AG04450 (cell line): ENCODE results near the gene IP6K1. TPM values are rescaled to one million over a fixed set of nuclear protein-coding genes. Genes with fewer than 3 reads are reported as not detected.

ENCODE experiments used
- CTCF ChIA-PET: fragments of 300-600, 350-600 bp; formaldehyde crosslinking; extraction: SDS; loops from one replicate; lab custom pipeline; 2022; ENCODE audit warnings: antibody characterized with exemption, inconsistent platforms; lab: Charles Lee
- POLR2A ChIA-PET: fragments of 350-600 bp; formaldehyde crosslinking; extraction: SDS; loops from one replicate; lab custom pipeline; 2021; ENCODE audit warnings: antibody characterized with exemption, inconsistent platforms; lab: Yijun Ruan, JAX
- DNase-seq: peaks from one replicate; pipeline ENCODE4 v3.0.0-alpha.2; 2011; ENCODE audit warnings: low read depth, low spot score
- H3K27ac ChIP-seq: one replicate; pipeline ENCODE4 v1.5.1; 2012; ENCODE audit warnings: low read depth, low read length, control low read depth
- H3K27me3 ChIP-seq: one replicate; pipeline ENCODE4 v1.6.0; 2012; ENCODE audit warnings: low read length; ENCODE audit not compliant: control insufficient read depth, insufficient read depth
- H3K4me3 ChIP-seq: 2 replicates; pipeline ENCODE4 v1.5.1; 2011; ENCODE audit warnings: mild to moderate bottlenecking, low read depth, low read length, control low read depth
- H3K9me3 ChIP-seq: 2 replicates; pipeline ENCODE4 v1.5.1; 2012; ENCODE audit warnings: low read length; ENCODE audit not compliant: control insufficient read depth, insufficient read depth
- polyA plus RNA-seq: library from polyadenylated mRNA; depleted of rRNA; stranded (reverse); fragments of >200 nt; gene quantifications from 2 replicates; pipeline ENCODE4 v1.2.3, GENCODE V29; 2011
- TF ChIP-seq, protein P1 (sequence below): IDR thresholded peaks from 2 replicates; pipeline ENCODE4 v1.5.1; 2011; ENCODE audit warnings: low read depth, low read length, control low read depth, inconsistent platforms

Gene IP6K1
- polyA plus RNA-seq, 1 experiment = 40.4 TPM

DNA sequence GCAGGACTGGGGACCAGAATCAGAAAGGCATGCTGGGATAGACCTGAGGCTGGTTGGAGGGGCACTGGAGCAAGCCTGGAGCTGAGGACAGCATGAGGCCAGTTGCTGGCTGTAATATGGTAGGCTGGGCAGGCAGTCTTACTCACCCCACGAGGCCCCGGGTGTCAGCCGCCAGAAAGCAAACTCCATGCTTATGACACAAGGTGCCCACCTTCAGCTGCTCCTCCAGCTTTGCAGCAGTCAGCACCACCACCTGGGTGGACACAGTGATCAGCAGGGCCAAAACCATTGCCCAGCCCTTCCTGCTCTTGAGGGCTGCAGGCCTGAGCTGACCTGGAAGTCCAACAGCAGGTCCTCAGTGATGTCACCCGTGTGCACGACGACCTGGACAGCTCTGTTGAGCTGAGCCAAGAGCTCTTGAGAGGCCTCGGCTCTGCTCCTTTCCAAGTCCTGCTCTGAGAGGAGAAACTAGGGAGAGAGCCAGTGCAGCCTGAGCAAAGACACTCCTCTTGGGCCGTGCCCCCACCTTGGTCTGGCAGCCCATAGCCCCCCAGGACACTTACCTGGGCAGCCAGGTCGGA, 26.7 kb upstream of the IP6K1 start:
- ChIA-PET CTCF (interaction anchor here (2.0 to 2.1 kb wide), 2 partner anchors 10 to 26 kb away, joined by 10 to 16 read pairs; partner anchors contain the start of gene INKA1), POLR2A (interaction anchor here (0.8 to 2.1 kb wide), 2 partner anchors 10 to 127 kb away, joined by 3 to 16 read pairs; partner anchors contain the start of genes INKA1 and RBM6)
- H3K9me3 ChIP-seq = no peaks in the 10 kb centered on the region
- peak overlapping the region; percentile 72 for H3K4me3 ChIP-seq
- H3K27me3 ChIP-seq = no peaks in the 10 kb centered on the region
- TF ChIP-seq, protein P1, sequence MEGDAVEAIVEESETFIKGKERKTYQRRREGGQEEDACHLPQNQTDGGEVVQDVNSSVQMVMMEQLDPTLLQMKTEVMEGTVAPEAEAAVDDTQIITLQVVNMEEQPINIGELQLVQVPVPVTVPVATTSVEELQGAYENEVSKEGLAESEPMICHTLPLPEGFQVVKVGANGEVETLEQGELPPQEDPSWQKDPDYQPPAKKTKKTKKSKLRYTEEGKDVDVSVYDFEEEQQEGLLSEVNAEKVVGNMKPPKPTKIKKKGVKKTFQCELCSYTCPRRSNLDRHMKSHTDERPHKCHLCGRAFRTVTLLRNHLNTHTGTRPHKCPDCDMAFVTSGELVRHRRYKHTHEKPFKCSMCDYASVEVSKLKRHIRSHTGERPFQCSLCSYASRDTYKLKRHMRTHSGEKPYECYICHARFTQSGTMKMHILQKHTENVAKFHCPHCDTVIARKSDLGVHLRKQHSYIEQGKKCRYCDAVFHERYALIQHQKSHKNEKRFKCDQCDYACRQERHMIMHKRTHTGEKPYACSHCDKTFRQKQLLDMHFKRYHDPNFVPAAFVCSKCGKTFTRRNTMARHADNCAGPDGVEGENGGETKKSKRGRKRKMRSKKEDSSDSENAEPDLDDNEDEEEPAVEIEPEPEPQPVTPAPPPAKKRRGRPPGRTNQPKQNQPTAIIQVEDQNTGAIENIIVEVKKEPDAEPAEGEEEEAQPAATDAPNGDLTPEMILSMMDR = no peak
- DNase-seq = no peak
- H3K27ac ChIP-seq = no peak overlapping the region

DNA sequence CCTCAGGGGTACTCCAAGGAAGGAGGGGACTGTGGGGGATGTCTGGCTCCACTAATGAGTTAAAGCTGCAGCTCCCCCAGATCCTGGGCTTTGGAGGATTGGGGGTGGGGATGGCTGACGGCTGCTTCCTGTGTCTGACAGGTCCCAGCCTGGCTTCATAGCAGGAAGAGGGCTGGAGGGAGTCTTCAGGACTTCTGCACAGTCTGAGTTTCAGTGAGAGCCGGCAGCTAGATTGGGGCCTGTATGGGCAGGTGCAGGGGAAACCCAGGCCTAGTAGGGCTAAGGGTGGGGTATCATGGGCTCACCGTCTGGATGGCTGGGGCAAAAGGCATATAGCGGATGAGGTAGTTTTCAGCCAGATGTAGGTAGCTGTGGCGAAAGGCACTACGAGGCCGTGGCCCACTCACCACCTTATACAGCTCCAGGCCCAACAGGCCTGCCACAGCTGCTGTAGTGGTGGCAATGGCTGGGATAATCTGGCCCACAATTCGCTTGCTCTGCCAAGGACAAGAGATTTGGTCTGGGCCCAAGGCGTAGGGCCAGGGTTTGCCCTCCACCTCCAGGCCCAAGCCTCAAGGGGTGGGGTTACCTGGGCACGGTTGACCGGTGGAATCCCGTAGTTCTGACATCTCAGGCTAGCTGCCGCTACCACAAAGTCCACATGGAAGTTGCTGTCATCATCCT, 21.2 kb upstream of the IP6K1 start:
- CTCF ChIA-PET = interaction anchor here (10.5 kb wide), 1 partner anchor 31 kb away, joined by 182 read pairs; no protein-coding TSS in a partner anchor
- DNase-seq = no peak
- Histone ChIP-seq H3K9me3 (no peaks in the 10 kb centered on the region; the same call in 1 of the 2 replicates), H3K4me3 (no peak overlapping the region), H3K27ac (no peak overlapping the region), H3K27me3 (no peaks in the 10 kb centered on the region)
- POLR2A ChIA-PET = no interaction called here
- TF ChIP-seq, protein P1 = no peak

- no peaks in the 10 kb centered on the region; the same call in 1 of the 2 replicates for H3K9me3 ChIP-seq
- no peaks in the 10 kb centered on the region for H3K27me3 ChIP-seq
- TF ChIP-seq, protein P1 = no peak
- no peak overlapping the region for H3K27ac ChIP-seq
- ChIA-PET POLR2A (no interaction called here), CTCF (interaction anchor here (10.5 kb wide), 1 partner anchor 31 kb away, joined by 182 read pairs; no protein-coding TSS in a partner anchor)
- no peak for DNase-seq
- H3K4me3 ChIP-seq = no peak overlapping the region
Measured at GRCh38 chr3:49806850-49807249, 20.5 kb upstream of the IP6K1 start.

DNA sequence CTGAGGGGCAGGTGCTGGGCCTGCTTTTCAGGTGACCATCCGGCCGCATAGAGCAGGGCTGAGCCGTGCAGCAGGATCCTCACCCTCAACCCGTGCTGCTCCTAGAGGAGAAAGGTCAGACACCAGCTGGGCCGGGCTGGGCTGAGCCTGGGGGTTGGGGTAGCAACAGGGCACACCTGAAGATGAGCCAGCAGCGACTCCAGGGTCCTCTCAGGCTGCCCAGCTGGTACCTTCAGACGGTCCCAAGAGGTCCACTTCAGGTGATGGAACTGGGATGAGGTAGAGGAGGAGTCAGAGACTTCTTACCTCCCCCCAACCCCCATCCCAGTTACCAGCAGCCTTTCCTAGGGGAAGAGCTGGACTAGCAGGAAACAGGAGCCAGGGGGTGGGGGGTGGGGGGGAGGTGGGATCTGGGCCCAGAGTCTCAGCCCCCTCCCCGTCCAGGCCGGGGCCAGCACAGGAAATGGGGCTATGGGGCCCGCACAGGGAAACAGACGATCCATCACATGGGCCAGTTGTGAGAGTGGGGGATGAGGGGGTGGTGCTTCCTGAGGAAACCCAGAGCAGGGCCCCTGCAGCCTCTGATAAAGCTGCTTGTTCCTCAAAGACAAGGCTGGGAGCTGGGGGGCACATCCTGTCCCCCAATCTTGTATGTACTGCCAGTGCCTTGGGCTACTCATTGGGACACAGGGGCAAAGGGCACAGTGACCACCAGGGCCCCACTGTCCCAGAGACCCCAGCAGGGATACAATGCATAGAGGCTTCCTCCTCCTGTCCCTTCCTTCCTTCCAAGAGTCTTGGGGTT, 19.8 kb upstream of the IP6K1 start:
- CTCF ChIA-PET = interaction anchor here (10.5 kb wide), 1 partner anchor 32 kb away, joined by 182 read pairs; no protein-coding TSS in a partner anchor
- POLR2A ChIA-PET = interaction anchor here (0.7 kb wide), 1 partner anchor 82 kb away, joined by 4 read pairs; the partner anchor contains the start of gene GMPPB
- no peak for DNase-seq
- no peaks in the 10 kb centered on the region for H3K27me3 ChIP-seq
- H3K9me3 ChIP-seq = no peaks in the 10 kb centered on the region; the same call in 1 of the 2 replicates
- TF ChIP-seq, protein P1 = no peak
- no peak overlapping the region for H3K4me3 ChIP-seq
- peak overlapping the region; percentile 21 for H3K27ac ChIP-seq
